H1 (cell line): ENCODE measurements around the gene WWC1. TPM values are rescaled to one million over a fixed set of nuclear protein-coding genes. Genes with fewer than 3 reads are reported as not detected.

Experiments used
- ASH2L ChIP-seq: fragments of 200-600, 300-600 bp; sonication (generic); IDR thresholded peaks from one replicate; pipeline ENCODE4 v1.7.1; 2017; ENCODE audit warnings: low read length
- ATF2 ChIP-seq: IDR thresholded peaks from 2 replicates; pipeline ENCODE4 v1.6.1; 2012; ENCODE audit warnings: low read length, inconsistent platforms
- CHD1 ChIP-seq: IDR thresholded peaks from 2 replicates; pipeline ENCODE4 v1.6.1; 2012; ENCODE audit warnings: low read depth, low read length, improper control_type of control experiment
- CHD7 ChIP-seq: fragments of 300-600 bp; sonication (generic); IDR thresholded peaks from 2 replicates; pipeline ENCODE4 v1.7.1; 2012; ENCODE audit warnings: low read length, moderate library complexity, mild to moderate bottlenecking, inconsistent platforms; ENCODE audit not compliant: insufficient replicate concordance
- EGR1 ChIP-seq: IDR thresholded peaks from 2 replicates; pipeline ENCODE4 v1.6.1; 2011; ENCODE audit warnings: low read depth, low read length, borderline replicate concordance
- EP300 ChIP-seq, 2 experiments: IDR thresholded peaks; 1 replicate in 1 of 2; 2 replicates in 1 of 2; pipeline ENCODE4 v1.6.1; 2011 to 2012; ENCODE audit warnings: low read depth in 2 of 2, low read length in 2 of 2, mild to moderate bottlenecking in 2 of 2, borderline replicate concordance in 1 of 2, inconsistent platforms in 1 of 2, moderate library complexity in 1 of 2
- EZH2 ChIP-seq: fragments of 200-600 bp; sonication (generic); IDR thresholded peaks from 2 replicates; pipeline ENCODE4 v1.7.1; 2012; ENCODE audit warnings: low read depth, mild to moderate bottlenecking, moderate library complexity, low read length, inconsistent platforms; ENCODE audit not compliant: severe bottlenecking
- MAFK ChIP-seq: IDR thresholded peaks from 2 replicates; pipeline ENCODE4 v1.6.1; 2012; ENCODE audit warnings: low read depth, mild to moderate bottlenecking, improper control_type of control experiment, low read length
- POLR2A ChIP-seq, 2 experiments: IDR thresholded peaks; 1 replicate in 1 of 2; 2 replicates in 1 of 2; pipeline ENCODE4 v1.6.1; 2011; ENCODE audit warnings: low read depth in 2 of 2, low read length in 2 of 2, mild to moderate bottlenecking in 2 of 2; ENCODE audit errors: control extremely low read depth in 1 of 2
- SAP30 ChIP-seq: fragments of 300-600 bp; sonication (generic); IDR thresholded peaks from 2 replicates; pipeline ENCODE4 v1.7.1; 2012; ENCODE audit warnings: low read length, moderate library complexity, mild to moderate bottlenecking, inconsistent platforms; ENCODE audit not compliant: insufficient read depth, insufficient replicate concordance
- polyA plus RNA-seq, 7 experiments: library from polyadenylated mRNA; depleted of rRNA in 3 of 7; stranded (reverse) in 5 of 7; unstranded in 2 of 7; fragments of >200 nt in 5 of 7; fragments of 200-250 nt in 2 of 7; gene quantifications; 1 replicate in 5 of 7; 2 replicates in 1 of 7; 4 replicates in 1 of 7; pipeline versions ENCODE4 v1.2.1 to v1.2.3, GENCODE V29; 2011 to 2013; ENCODE audit warnings: missing spikeins in 2 of 7, mixed read lengths in 2 of 7
- total RNA-seq: library from RNA; stranded (reverse); fragmentation: NEBNext Ultra II Directional; extraction: Animal tissue kit (Norgen Biotek cat#: 25700); gene quantifications from 2 replicates; pipeline ENCODE4 v1.2.1, GENCODE V29; 2021

WWC1 gene
- total and polyA plus RNA-seq, 2 of the 8 experiments (the other 6 are each of a cell fraction or from before 2014, with no cell fraction given), result 16.4 to 41.1 TPM

- no peak for TF ChIP-seq CHD7
- TF ChIP-seq CHD1, result no peak
- no peak for TF ChIP-seq ATF2
- TF ChIP-seq SAP30, result no peak
- TF ChIP-seq EGR1, result no peak
- TF ChIP-seq EZH2, result no peak
- no peak for TF ChIP-seq EP300 (IDR thresholded peaks at IDR 0.05; ENCODE audit: borderline replicate concordance in 1 of 2, low read depth in 2 of 2, low read length in 2 of 2)
- no peak for TF ChIP-seq MAFK
- no peak for TF ChIP-seq ASH2L
- no peak for TF ChIP-seq POLR2A (IDR thresholded peaks at IDR 0.05; ENCODE audit: control extremely low read depth in 1 of 2, low read depth in 2 of 2, low read length in 2 of 2)
Measured at GRCh38 chr5:168427224-168427623, 135.8 kb downstream of the WWC1 start (continued).
